ENCODE measurements around the gene PLXNA3. TPM values are rescaled to one million over a fixed set of nuclear protein-coding genes. Genes with fewer than 3 reads are reported as not detected.

PLXNA3 gene
- total RNA-seq, 1 donor from 2014 or later: 4.3 TPM

GRCh38 chrX:154483325-154483724 lies 25.2 kb downstream of the PLXNA3 start:
- no peak overlapping the region for H3K27ac Mint-ChIP-seq
- Histone ChIP-seq H3K4me3 (no peak overlapping the region), H3F3A (ENCODE audit: low read depth) (peaks cover 3% of the 10 kb centered on the region), H3K9ac (no peak overlapping the region), H3K36me3 (no peaks in the 10 kb centered on the region), H3K9me3 (ENCODE audit: low read depth) (no peaks in the 10 kb centered on the region), H2AFZ (replicated peaks) (no peak overlapping the region), H3K4me1 (no peaks in the 10 kb centered on the region), H3K4me2 (no peak overlapping the region), H3K79me2 (ENCODE audit: low read depth) (no peaks in the 10 kb centered on the region), H4K20me1 (ENCODE audit: low read depth) (no peaks in the 10 kb centered on the region), H3K27ac (no peak overlapping the region), H3K27me3 (no peaks in the 10 kb centered on the region)
- H3K4me3 Mint-ChIP-seq: peak overlapping the region; percentile 36
- TF ChIP-seq EZH2 (IDR thresholded peaks at IDR 0.05) (no peak), CTCF (IDR thresholded peaks at IDR 0.05) (no peak)
- H3K36me3 Mint-ChIP-seq: peaks cover 4% of the 10 kb centered on the region
- peaks cover 6% of the 10 kb centered on the region for H3K27me3 Mint-ChIP-seq (ENCODE audit: insufficient read depth, low read depth)
- DNase-seq (ENCODE audit: low spot score): no peak
- peaks cover 20% of the 10 kb centered on the region for H3K9me3 Mint-ChIP-seq
- H3K4me1 Mint-ChIP-seq: peaks cover 5% of the 10 kb centered on the region

GRCh38 chrX:154484255-154485149 lies 26.4 kb downstream of the PLXNA3 start:
- H3K27me3 ChIP-seq: peaks cover 6% of the 10 kb centered on the region
- no peaks in the 10 kb centered on the region for H3K4me1 ChIP-seq
- no peak overlapping the region for H3K27ac Mint-ChIP-seq
- H3K4me3 Mint-ChIP-seq: peak overlapping the region; percentile 53
- peaks cover 4% of the 10 kb centered on the region for H3K36me3 Mint-ChIP-seq
- H4K20me1 ChIP-seq (ENCODE audit: low read depth): no peaks in the 10 kb centered on the region
- H3K4me1 Mint-ChIP-seq: peaks cover 5% of the 10 kb centered on the region
- no peak overlapping the region for H2AFZ ChIP-seq (replicated peaks)
- H3K9me3 ChIP-seq (ENCODE audit: low read depth): no peaks in the 10 kb centered on the region
- peaks cover 17% of the 10 kb centered on the region for H3K9me3 Mint-ChIP-seq
- H3K4me2 ChIP-seq: no peak overlapping the region
- H3K36me3 ChIP-seq: no peaks in the 10 kb centered on the region
- no peak overlapping the region for H3K9ac ChIP-seq
- H3K27me3 Mint-ChIP-seq (ENCODE audit: insufficient read depth, low read depth): peaks cover 7% of the 10 kb centered on the region
- TF ChIP-seq CTCF (IDR thresholded peaks at IDR 0.05): no peak
- no peak for TF ChIP-seq EZH2phosphoT487 (IDR thresholded peaks at IDR 0.05)
- TF ChIP-seq EZH2 (IDR thresholded peaks at IDR 0.05): no peak
- no peak overlapping the region for H3K4me3 ChIP-seq
- H3K27ac ChIP-seq: no peak overlapping the region
- H3K79me2 ChIP-seq (ENCODE audit: low read depth): no peaks in the 10 kb centered on the region
- DNase-seq (ENCODE audit: low spot score): no peak
- H3F3A ChIP-seq (ENCODE audit: low read depth): peaks cover 3% of the 10 kb centered on the region

- H3K4me3 Mint-ChIP-seq: peak overlapping the region; percentile 74
- H3K27ac ChIP-seq: no peak overlapping the region
- TF ChIP-seq EZH2phosphoT487 (IDR thresholded peaks at IDR 0.05): no peak
- no peak for TF ChIP-seq CTCF (IDR thresholded peaks at IDR 0.05)
- TF ChIP-seq EZH2 (IDR thresholded peaks at IDR 0.05): no peak
- H3K36me3 Mint-ChIP-seq: peaks cover 4% of the 10 kb centered on the region
- peak overlapping the region; percentile 58 for H3K4me3 ChIP-seq
- no peak overlapping the region for H3K27ac Mint-ChIP-seq
- H3K4me1 ChIP-seq: no peaks in the 10 kb centered on the region
- H3F3A ChIP-seq (ENCODE audit: low read depth): peaks cover 3% of the 10 kb centered on the region
- H3K4me2 ChIP-seq: peak overlapping the region; percentile 84
- H3K9me3 ChIP-seq (ENCODE audit: low read depth): no peaks in the 10 kb centered on the region
- no peaks in the 10 kb centered on the region for H4K20me1 ChIP-seq (ENCODE audit: low read depth)
- H3K9me3 Mint-ChIP-seq: peaks cover 19% of the 10 kb centered on the region
- no peaks in the 10 kb centered on the region for H3K36me3 ChIP-seq
- H3K4me1 Mint-ChIP-seq: peaks cover 7% of the 10 kb centered on the region
- no peak overlapping the region for H2AFZ ChIP-seq (replicated peaks)
- DNase-seq (ENCODE audit: low spot score): no peak
- H3K27me3 ChIP-seq: peaks cover 11% of the 10 kb centered on the region
- no peak overlapping the region for H3K9ac ChIP-seq
- H3K79me2 ChIP-seq (ENCODE audit: low read depth): no peaks in the 10 kb centered on the region
- H3K27me3 Mint-ChIP-seq (ENCODE audit: insufficient read depth, low read depth): peaks cover 11% of the 10 kb centered on the region
Observed at GRCh38 chrX:154485150-154486051, 27.3 kb downstream of the PLXNA3 start.

All from neural progenitor cell (in vitro differentiated cells).